Hair follicle dermal papilla cell (primary cell): ENCODE results near the gene NRSN1. TPM values are rescaled to one million over a fixed set of nuclear protein-coding genes. Genes with fewer than 3 reads are reported as not detected.

Experiments used
- small RNA-seq: library from RNA; depleted of rRNA; stranded (forward); fragments of <200 nt; gene quantifications from one replicate; pipeline ENCODE3, GENCODE V24; 2012
- total RNA-seq: library from RNA; depleted of rRNA; stranded (reverse); fragments of >200 nt; gene quantifications from 2 replicates; pipeline ENCODE4 v1.2.3, GENCODE V29; 2012

NRSN1 gene, protein sequence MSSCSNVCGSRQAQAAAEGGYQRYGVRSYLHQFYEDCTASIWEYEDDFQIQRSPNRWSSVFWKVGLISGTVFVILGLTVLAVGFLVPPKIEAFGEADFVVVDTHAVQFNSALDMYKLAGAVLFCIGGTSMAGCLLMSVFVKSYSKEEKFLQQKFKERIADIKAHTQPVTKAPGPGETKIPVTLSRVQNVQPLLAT
- total RNA-seq, result not detected in 2 replicates

DNA sequence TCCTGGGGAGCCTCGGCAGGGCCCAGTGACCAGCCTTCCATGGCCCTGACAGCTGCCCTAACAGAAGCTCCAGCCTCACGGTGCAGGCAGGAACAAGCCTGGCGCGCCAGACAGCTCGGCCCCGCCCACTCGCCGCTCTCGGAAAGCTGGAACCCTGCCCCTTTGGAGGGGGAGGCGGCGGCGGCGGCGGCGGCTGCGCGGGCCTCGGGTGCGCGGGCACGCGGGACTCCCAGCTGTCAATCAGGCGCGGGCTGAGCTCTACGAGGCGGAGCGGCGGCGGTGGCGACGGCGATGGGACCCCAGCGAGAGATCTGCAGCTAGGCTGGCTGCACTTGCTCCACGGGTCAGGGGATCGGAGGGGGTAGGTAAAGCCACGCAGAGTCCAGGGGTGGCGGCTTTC lies at the start of gene NRSN1:
Gene NRSN1, plus strand, starts transcription at position 236 of the 400 bp plus-strand sequence. CDS start 8,113 bp downstream, outside the sequence.

Small RNAs within 50 kb of the gene (small RNA-seq; reads per million reads assigned to genes)
- gene RF00218, result not detected

Other genes starting within 250 kb of the NRSN1 start
- 0.16 and 0.24 TPM in 2 replicates for gene DCDC2, start 231.8 kb downstream of the NRSN1 start, total RNA-seq